GM21619 (cell line): ENCODE measurements around the gene MYO6.

Source experiments
- ATAC-seq: cut with Tn5 transposase; IDR thresholded peaks from one replicate; pipeline ENCODE4 v1.9.1; 2021; ENCODE audit not compliant: unreplicated experiment

Gene MYO6

GRCh38 chr6:75940564-75940963 is 191.5 kb downstream of the MYO6 start:
- no peak for ATAC-seq

GRCh38 chr6:75941509-75941908 is 192.5 kb downstream of the MYO6 start:
- no peak for ATAC-seq

GRCh38 chr6:75943381-75943780 is 194.3 kb downstream of the MYO6 start:
- no peak for ATAC-seq

GRCh38 chr6:75946146-75946831 is 197.2 kb downstream of the MYO6 start:
- ATAC-seq = peak; percentile 53

- no peak for ATAC-seq
Observed at GRCh38 chr6:75947935-75948334, 198.9 kb downstream of the MYO6 start.

GRCh38 chr6:75952128-75952527 is 203.1 kb downstream of the MYO6 start:
- no peak for ATAC-seq

- no peak for ATAC-seq
Observed at GRCh38 chr6:75963569-75963968, 214.5 kb downstream of the MYO6 start.

- no peak for ATAC-seq
Observed at GRCh38 chr6:75968143-75968542, 219.1 kb downstream of the MYO6 start.
